Liver (tissue), 9 donors: ENCODE measurements around the gene MYO18B. TPM values are rescaled to one million over a fixed set of nuclear protein-coding genes. Genes with fewer than 3 reads are reported as not detected.

Experiments
- DNase-seq: peaks from one replicate; pipeline ENCODE4 v3.0.0-alpha.2; 2017; ENCODE audit warnings: low spot score
- H3K27ac ChIP-seq, 2 donors: one replicate each; pipeline ENCODE4 v1.7.0; 2013; ENCODE audit warnings: inconsistent platforms in 2 of 2, low read length in 2 of 2, control low read depth in 1 of 2, low read depth in 1 of 2, mild to moderate bottlenecking in 1 of 2
- H3K27me3 ChIP-seq, 4 donors: one replicate each; pipeline versions ENCODE4 v1.6.1 to v1.7.0; 2013; ENCODE audit warnings: low read length in 3 of 4, inconsistent platforms in 1 of 4, mild to moderate bottlenecking in 1 of 4, moderate library complexity in 1 of 4; ENCODE audit not compliant: control insufficient read depth in 4 of 4, insufficient read depth in 4 of 4
- H3K36me3 ChIP-seq, 4 donors: one replicate each; pipeline versions ENCODE4 v1.6.1 to v1.7.0; 2013; ENCODE audit warnings: low read length in 3 of 4, mild to moderate bottlenecking in 3 of 4, low read depth in 1 of 4, moderate library complexity in 1 of 4; ENCODE audit not compliant: control insufficient read depth in 4 of 4, insufficient read depth in 3 of 4
- H3K4me1 ChIP-seq, 4 donors: one replicate each; pipeline versions ENCODE4 v1.6.1 to v1.7.0; 2013; ENCODE audit warnings: low read length in 3 of 4, mild to moderate bottlenecking in 3 of 4, moderate library complexity in 1 of 4; ENCODE audit not compliant: control insufficient read depth in 4 of 4, insufficient read depth in 4 of 4
- H3K4me3 ChIP-seq, 3 donors: one replicate each; pipeline versions ENCODE4 v1.6.1 to v1.7.0; 2013; ENCODE audit warnings: low read length in 3 of 3, control low read depth in 1 of 3, low read depth in 1 of 3, mild to moderate bottlenecking in 1 of 3
- H3K9ac ChIP-seq, 2 donors: one replicate each; pipeline ENCODE4 v1.7.0; 2013; ENCODE audit warnings: low read length in 2 of 2, mild to moderate bottlenecking in 2 of 2, moderate library complexity in 2 of 2, control low read depth in 1 of 2, low read depth in 1 of 2
- H3K9me3 ChIP-seq, 4 donors: one replicate each; pipeline versions ENCODE4 v1.6.1 to v1.7.0; 2013; ENCODE audit warnings: low read length in 3 of 4; ENCODE audit not compliant: control insufficient read depth in 4 of 4
- CTCF ChIP-seq: fragments of 150-350 bp; IDR thresholded peaks from 2 replicates; pipeline ENCODE4 v1.5.1; 2017; ENCODE audit warnings: improper control_type of control experiment, low read depth, low read length; ENCODE audit not compliant: missing input control
- EGR1 ChIP-seq, 2 donors: IDR thresholded peaks; 2 replicates each; pipeline ENCODE4 v1.6.1; 2016 to 2018; ENCODE audit warnings: antibody characterized with exemption in 2 of 2, low read depth in 2 of 2
- FOXA1 ChIP-seq: IDR thresholded peaks from 2 replicates; pipeline ENCODE4 v1.6.1; 2016; ENCODE audit warnings: antibody characterized with exemption
- FOXA2 ChIP-seq: IDR thresholded peaks from 2 replicates; pipeline ENCODE4 v1.6.1; 2016; ENCODE audit warnings: antibody characterized with exemption
- GABPA ChIP-seq, 2 donors: IDR thresholded peaks in 1 of 2; conservative IDR thresholded peaks in 1 of 2; 2 replicates each; pipeline ENCODE4 v1.6.1; 2016; ENCODE audit warnings: antibody characterized with exemption in 2 of 2, mild to moderate bottlenecking in 1 of 2, moderate library complexity in 1 of 2
- HNF4G ChIP-seq: IDR thresholded peaks from 2 replicates; pipeline ENCODE4 v1.6.1; 2016; ENCODE audit warnings: antibody characterized with exemption
- JUND ChIP-seq, 2 donors: IDR thresholded peaks; 2 replicates each; pipeline ENCODE4 v1.6.1; 2016; ENCODE audit warnings: antibody characterized with exemption in 2 of 2
- NR2F2 ChIP-seq: IDR thresholded peaks from 2 replicates; pipeline ENCODE4 v1.6.1; 2016; ENCODE audit warnings: antibody characterized with exemption
- RAD21 ChIP-seq, 2 donors: IDR thresholded peaks; 2 replicates each; pipeline ENCODE4 v1.6.1; 2016; ENCODE audit warnings: antibody characterized with exemption in 2 of 2, mild to moderate bottlenecking in 2 of 2
- REST ChIP-seq: IDR thresholded peaks from 2 replicates; pipeline ENCODE4 v1.6.1; 2016; ENCODE audit warnings: antibody characterized with exemption, mild to moderate bottlenecking
- RXRA ChIP-seq, 2 donors: IDR thresholded peaks; 2 replicates each; pipeline ENCODE4 v1.6.1; 2017 to 2018; ENCODE audit warnings: antibody characterized with exemption in 2 of 2, mild to moderate bottlenecking in 1 of 2
- SP1 ChIP-seq: IDR thresholded peaks from 2 replicates; pipeline ENCODE4 v1.6.1; 2018; ENCODE audit warnings: antibody characterized with exemption, mild to moderate bottlenecking
- TAF1 ChIP-seq: conservative IDR thresholded peaks from 2 replicates; pipeline ENCODE4 v1.6.1; 2016; ENCODE audit warnings: antibody characterized with exemption, mild to moderate bottlenecking
- YY1 ChIP-seq: IDR thresholded peaks from 2 replicates; pipeline ENCODE4 v1.6.1; 2016; ENCODE audit warnings: antibody characterized with exemption, mild to moderate bottlenecking
- WGBS: extraction: QIAGEN DNeasy Blood & Tissue Kit; methylation state at CpG from one replicate; pipeline ENCODE4 v1.1.7; 2013; 5-methylcytosine and 5-hydroxymethylcytosine counted together
- polyA plus RNA-seq, 2 donors: library from polyadenylated mRNA; stranded (reverse) in 1 of 2; unstranded in 1 of 2; fragments of 200-250 nt in 1 of 2; fragments of >200 nt in 1 of 2; fragmentation: Nextera tagmentation in 1 of 2; extraction: Ambion mirVana in 1 of 2; gene quantifications; one replicate each; pipeline versions ENCODE4 v1.2.1 to v1.2.3, GENCODE V29; 2013 to 2015
- total RNA-seq, 2 donors: library from RNA; depleted of rRNA; stranded (reverse); fragments of >200 nt; gene quantifications; one replicate each; pipeline ENCODE4 v1.2.3, GENCODE V29; 2014
- TF ChIP-seq, protein P1 (sequence below): IDR thresholded peaks from 2 replicates; pipeline ENCODE4 v1.6.1; 2016; ENCODE audit warnings: antibody characterized with exemption
- TF ChIP-seq, protein P2 (sequence below): IDR thresholded peaks from 2 replicates; pipeline ENCODE4 v1.6.1; 2016; ENCODE audit warnings: antibody characterized with exemption
- donor health status: healthy.
- donor health status: healthy.
- donor health status: healthy.
- donor health status: healthy.
- donor health status: healthy.

MYO18B gene
- total and polyA plus RNA-seq, 4 donors, result under 0.01 to 4.2 (median 0.02) TPM; not detected in 1

- DNase-seq, result no peak
Observed at GRCh38 chr22:25942856-25943411, 200.9 kb downstream of the MYO18B start.

DNA sequence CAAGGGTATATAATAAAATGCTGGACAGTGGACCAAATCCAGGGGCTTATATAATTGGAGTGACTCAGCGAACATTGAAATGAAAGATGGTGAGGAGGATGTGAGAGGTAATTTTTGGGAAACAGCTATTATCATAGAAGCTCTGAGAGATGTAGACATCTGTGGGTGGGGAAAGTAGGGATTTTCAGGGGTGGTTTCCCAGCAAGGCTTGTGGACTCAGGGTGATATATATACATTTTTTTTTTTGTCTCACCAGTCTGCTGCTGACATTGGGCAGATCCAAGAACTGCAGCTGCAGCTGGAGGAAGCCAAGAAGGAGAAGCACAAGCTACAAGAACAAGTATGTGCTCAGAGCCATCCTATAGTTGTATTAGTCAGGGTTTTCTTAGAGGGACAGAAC lies 208.1 kb downstream of the MYO18B start:
- no peak overlapping the region for H3K4me3 ChIP-seq
- H3K9me3 ChIP-seq, result no peaks in the 10 kb centered on the region
- H3K36me3 ChIP-seq, result no peaks in the 10 kb centered on the region
- no peak overlapping the region for H3K27ac ChIP-seq
- no peak overlapping the region for H3K9ac ChIP-seq
- no peaks in the 10 kb centered on the region for H3K27me3 ChIP-seq
- DNase-seq, result no peak
- no peak for TF ChIP-seq FOXA1
- TF ChIP-seq, protein P1, sequence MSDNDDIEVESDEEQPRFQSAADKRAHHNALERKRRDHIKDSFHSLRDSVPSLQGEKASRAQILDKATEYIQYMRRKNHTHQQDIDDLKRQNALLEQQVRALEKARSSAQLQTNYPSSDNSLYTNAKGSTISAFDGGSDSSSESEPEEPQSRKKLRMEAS, result no peak
- no peak for TF ChIP-seq YY1
- no peak for TF ChIP-seq EGR1 (IDR thresholded peaks at IDR 0.05; ENCODE audit: low read depth in 2 of 2)
- TF ChIP-seq, protein P2, sequence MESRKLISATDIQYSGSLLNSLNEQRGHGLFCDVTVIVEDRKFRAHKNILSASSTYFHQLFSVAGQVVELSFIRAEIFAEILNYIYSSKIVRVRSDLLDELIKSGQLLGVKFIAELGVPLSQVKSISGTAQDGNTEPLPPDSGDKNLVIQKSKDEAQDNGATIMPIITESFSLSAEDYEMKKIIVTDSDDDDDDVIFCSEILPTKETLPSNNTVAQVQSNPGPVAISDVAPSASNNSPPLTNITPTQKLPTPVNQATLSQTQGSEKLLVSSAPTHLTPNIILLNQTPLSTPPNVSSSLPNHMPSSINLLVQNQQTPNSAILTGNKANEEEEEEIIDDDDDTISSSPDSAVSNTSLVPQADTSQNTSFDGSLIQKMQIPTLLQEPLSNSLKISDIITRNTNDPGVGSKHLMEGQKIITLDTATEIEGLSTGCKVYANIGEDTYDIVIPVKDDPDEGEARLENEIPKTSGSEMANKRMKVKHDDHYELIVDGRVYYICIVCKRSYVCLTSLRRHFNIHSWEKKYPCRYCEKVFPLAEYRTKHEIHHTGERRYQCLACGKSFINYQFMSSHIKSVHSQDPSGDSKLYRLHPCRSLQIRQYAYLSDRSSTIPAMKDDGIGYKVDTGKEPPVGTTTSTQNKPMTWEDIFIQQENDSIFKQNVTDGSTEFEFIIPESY, result no peak
- no peak for TF ChIP-seq RXRA (IDR thresholded peaks at IDR 0.05)
- TF ChIP-seq HNF4G, result no peak
- 86% methylated on average over 1 of the region's 1 CpG for WGBS
- no peaks in the 10 kb centered on the region for H3K4me1 ChIP-seq

More at GRCh38 chr22:25942856-25943411, 200.9 kb downstream of the MYO18B start:
- H3K27ac ChIP-seq, result no peak overlapping the region
- 51% methylated on average over 10 of the region's 10 CpGs for WGBS
- no peaks in the 10 kb centered on the region for H3K9me3 ChIP-seq
- H3K36me3 ChIP-seq, result no peaks in the 10 kb centered on the region
- TF ChIP-seq REST (no peak), GABPA (IDR thresholded peaks at IDR 0.05 in 1 of 2, conservative IDR thresholded peaks at IDR 0.05 in 1 of 2) (no peak), NR2F2 (no peak), RAD21 (IDR thresholded peaks at IDR 0.05) (no peak), FOXA1 (no peak), RXRA (IDR thresholded peaks at IDR 0.05) (no peak), JUND (IDR thresholded peaks at IDR 0.05) (no peak)
- no peak overlapping the region for H3K4me3 ChIP-seq
- peaks cover 0 to 2% (median 0%) of the 10 kb centered on the region in 4 donors for H3K27me3 ChIP-seq
- H3K4me1 ChIP-seq, result no peaks in the 10 kb centered on the region
- no peak overlapping the region for H3K9ac ChIP-seq

DNA sequence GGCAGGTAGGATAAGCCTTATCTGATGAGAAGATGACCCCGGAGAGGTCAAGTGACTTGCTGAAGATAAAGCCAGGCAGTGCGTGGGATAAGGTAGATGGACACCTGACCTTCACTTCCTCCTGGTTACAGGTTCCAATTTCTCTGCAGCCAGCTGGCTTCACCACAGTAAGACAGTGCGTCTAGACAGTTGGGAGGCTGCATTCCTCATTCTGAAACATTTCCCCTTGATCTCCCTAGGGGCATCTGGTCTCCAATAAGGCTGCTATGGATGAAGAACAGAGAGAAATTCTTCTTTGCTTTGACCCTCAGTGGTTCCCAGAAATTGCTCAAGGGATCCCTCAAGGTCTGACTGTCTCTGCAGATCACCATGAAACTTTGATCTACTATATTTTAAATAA lies 211.3 kb downstream of the MYO18B start:
- 56% methylated on average over 3 of the region's 3 CpGs for WGBS
- DNase-seq, result no peak
- Histone ChIP-seq H3K27me3 (no peaks in the 10 kb centered on the region), H3K4me1 (no peaks in the 10 kb centered on the region), H3K36me3 (no peaks in the 10 kb centered on the region), H3K9ac (no peak overlapping the region), H3K9me3 (no peaks in the 10 kb centered on the region), H3K27ac (no peak overlapping the region), H3K4me3 (no peak overlapping the region)
- TF ChIP-seq SP1, result no peak
- no peak for TF ChIP-seq FOXA2
- TF ChIP-seq, protein P1, result no peak
- TF ChIP-seq JUND (IDR thresholded peaks at IDR 0.05), result no peak
- TF ChIP-seq TAF1, result no peak
- TF ChIP-seq REST, result no peak
- TF ChIP-seq HNF4G, result no peak
- no peak for TF ChIP-seq RAD21 (IDR thresholded peaks at IDR 0.05)
- no peak for TF ChIP-seq GABPA (IDR thresholded peaks at IDR 0.05 in 1 of 2, conservative IDR thresholded peaks at IDR 0.05 in 1 of 2)
- TF ChIP-seq RXRA (IDR thresholded peaks at IDR 0.05), result no peak
- TF ChIP-seq YY1, result no peak
- no peak for TF ChIP-seq CTCF
